Right lobe of liver (tissue), 4 donors: ENCODE data around the gene DNAL4.

ENCODE experiments used
- CTCF ChIP-seq, 4 donors: fragments of 200-600 bp in 3 of 4; fragments of 450-650 bp in 1 of 4; IDR thresholded peaks; one replicate each; pipeline versions ENCODE4 v1.5.1 to v1.8.0; 2016 to 2022; ENCODE audit warnings: antibody characterized with exemption in 4 of 4, mild to moderate bottlenecking in 2 of 4
- POLR2A ChIP-seq: fragments of 450-650 bp; IDR thresholded peaks from one replicate; pipeline ENCODE4 v1.6.1; 2017; ENCODE audit warnings: antibody characterized with exemption, mild to moderate bottlenecking
- donor health status: DM: no; HTN: no; CAD: no.
- donor health status: DM: no; HTN: no; CAD: no.
- donor health status: DM: no; HTN: yes; CAD: no.

GRCh38 chr22:38735465-38736256 is 58.3 kb downstream of the DNAL4 start:
- no peak for TF ChIP-seq CTCF (IDR thresholded peaks at IDR 0.05)
- TF ChIP-seq POLR2A = no peak
